Stomach (tissue), 4 donors: Measurements from ENCODE around the gene PRDM16.

Experiments used
- CTCF ChIP-seq, 7 experiments: fragments of 450-650 bp in 4 of 7; fragments of 200-600 bp in 3 of 7; sonication (generic) in 3 of 7; IDR thresholded peaks; one replicate each; pipeline ENCODE4 v1.5.1; 2016 to 2019; ENCODE audit warnings: antibody characterized with exemption in 7 of 7, control low read depth in 2 of 7, mild to moderate bottlenecking in 1 of 7
- EP300 ChIP-seq: sonication (generic); formaldehyde crosslinking; IDR thresholded peaks from one replicate; pipeline ENCODE4 v1.6.1; 2017; ENCODE audit warnings: antibody characterized with exemption
- POLR2A ChIP-seq, 4 donors: fragments of 450-650 bp; IDR thresholded peaks; one replicate each; pipeline ENCODE4 v1.6.1; 2016; ENCODE audit warnings: antibody characterized with exemption in 4 of 4, control low read depth in 2 of 4, mild to moderate bottlenecking in 1 of 4, moderate library complexity in 1 of 4
- POLR2AphosphoS5 ChIP-seq, 3 donors: sonication (generic); formaldehyde crosslinking; IDR thresholded peaks; one replicate each; pipeline ENCODE4 v1.6.1; 2016; ENCODE audit warnings: antibody characterized with exemption in 3 of 3

- TF ChIP-seq CTCF (IDR thresholded peaks at IDR 0.05) (no peak), POLR2A (IDR thresholded peaks at IDR 0.05) (no peak), POLR2AphosphoS5 (IDR thresholded peaks at IDR 0.05) (no peak), EP300 (no peak)
Measured at GRCh38 chr1:3306583-3307291, 237.7 kb downstream of the PRDM16 start.
